Gastroesophageal sphincter (tissue), 3 donors: Measurements from ENCODE around the gene FAXC.

Experiments
- CTCF ChIP-seq, 4 experiments: fragments of 200-600 bp in 2 of 4; fragments of 450-650 bp in 2 of 4; sonication (generic) in 1 of 4; IDR thresholded peaks; one replicate each; pipeline ENCODE4 v1.5.1; 2017 to 2019; ENCODE audit warnings: antibody characterized with exemption in 4 of 4, mild to moderate bottlenecking in 2 of 4, moderate library complexity in 2 of 4
- POLR2A ChIP-seq, 2 donors: fragments of 450-650 bp; IDR thresholded peaks; one replicate each; pipeline ENCODE4 v1.6.1; 2017; ENCODE audit warnings: antibody characterized with exemption in 2 of 2, mild to moderate bottlenecking in 2 of 2, moderate library complexity in 1 of 2

- TF ChIP-seq CTCF (IDR thresholded peaks at IDR 0.05) (no peak), POLR2A (IDR thresholded peaks at IDR 0.05) (no peak)
Observed at GRCh38 chr6:99397287-99397686, 47.8 kb upstream of the FAXC start.
